B cell (primary cell): Measurements from ENCODE around the gene IL20RA.

Source experiments
- CTCF ChIP-seq: fragments of 200-600 bp; IDR thresholded peaks from one replicate; pipeline ENCODE4 v1.8.0; 2022; ENCODE audit warnings: antibody characterized with exemption, mild to moderate bottlenecking
- EZH2 ChIP-seq: IDR thresholded peaks from 2 replicates; pipeline ENCODE4 v1.6.1; 2012; ENCODE audit warnings: borderline replicate concordance, low read depth, mild to moderate bottlenecking, moderate library complexity, low read length; ENCODE audit not compliant: insufficient read depth, poor library complexity, severe bottlenecking

- TF ChIP-seq CTCF (no peak), EZH2 (no peak)
Observed at GRCh38 chr6:137031122-137031521, 13.6 kb downstream of the IL20RA start.
